GM19438 (cell line): ENCODE measurements around the gene E2F8.

Experiments used
- ATAC-seq: cut with Tn5 transposase; IDR thresholded peaks from one replicate; pipeline ENCODE4 v1.9.1; 2021; ENCODE audit warnings: low read depth; ENCODE audit not compliant: unreplicated experiment

Gene E2F8

GRCh38 chr11:19194620-19195308, 46.0 kb downstream of the E2F8 start:
- ATAC-seq: no peak

GRCh38 chr11:19193916-19194315, 46.8 kb downstream of the E2F8 start:
- no peak for ATAC-seq

- no peak for ATAC-seq
These were observed 49.1 kb downstream of the E2F8 start for GRCh38 chr11:19191530-19192169.

GRCh38 chr11:19187833-19188258, 52.9 kb downstream of the E2F8 start:
- ATAC-seq: no peak

- ATAC-seq: no peak
These were observed 53.5 kb downstream of the E2F8 start for GRCh38 chr11:19187114-19187832.

GRCh38 chr11:19185516-19186052, 55.2 kb downstream of the E2F8 start:
- no peak for ATAC-seq

- no peak for ATAC-seq
These were observed 55.7 kb downstream of the E2F8 start for GRCh38 chr11:19185036-19185435.

- ATAC-seq: no peak
These were observed 57.1 kb downstream of the E2F8 start for GRCh38 chr11:19183646-19184045.

GRCh38 chr11:19181531-19182261, 59.0 kb downstream of the E2F8 start:
- ATAC-seq: no peak

GRCh38 chr11:19176629-19177186, 64.0 kb downstream of the E2F8 start:
- ATAC-seq: no peak
